HG03521 (cell line): ENCODE measurements around the gene TRMU.

ENCODE experiments used
- ATAC-seq: cut with Tn5 transposase; IDR thresholded peaks from one replicate; pipeline ENCODE4 v1.9.1; 2021; ENCODE audit warnings: mild to moderate bottlenecking, moderate library complexity; ENCODE audit not compliant: unreplicated experiment

The TRMU gene

GRCh38 chr22:46331496-46331895, 4.0 kb upstream of the TRMU start:
- no peak for ATAC-seq

- no peak for ATAC-seq
Measured at GRCh38 chr22:46336119-46337078, 885 bp downstream of the TRMU start.

GRCh38 chr22:46337870-46338269, 2.4 kb downstream of the TRMU start:
- no peak for ATAC-seq

GRCh38 chr22:46338636-46339035, 3.1 kb downstream of the TRMU start:
- ATAC-seq, result no peak

GRCh38 chr22:46339956-46340355, 4.4 kb downstream of the TRMU start:
- no peak for ATAC-seq

GRCh38 chr22:46340676-46341075, 5.2 kb downstream of the TRMU start:
- ATAC-seq, result no peak

- ATAC-seq, result no peak
Measured at GRCh38 chr22:46346680-46347405, 11.3 kb downstream of the TRMU start.

- ATAC-seq, result no peak
Measured at GRCh38 chr22:46347646-46348045, 12.1 kb downstream of the TRMU start.

- no peak for ATAC-seq
Measured at GRCh38 chr22:46348099-46348695, 12.7 kb downstream of the TRMU start.

GRCh38 chr22:46349238-46349637, 13.7 kb downstream of the TRMU start:
- ATAC-seq, result no peak

- ATAC-seq, result no peak
Measured at GRCh38 chr22:46349681-46350080, 14.2 kb downstream of the TRMU start.

GRCh38 chr22:46350121-46350520, 14.6 kb downstream of the TRMU start:
- no peak for ATAC-seq

- ATAC-seq, result no peak
Measured at GRCh38 chr22:46350646-46351045, 15.1 kb downstream of the TRMU start.

GRCh38 chr22:46351131-46351735, 15.7 kb downstream of the TRMU start:
- no peak for ATAC-seq

GRCh38 chr22:46351767-46352166, 16.3 kb downstream of the TRMU start:
- no peak for ATAC-seq

- ATAC-seq, result no peak
Measured at GRCh38 chr22:46352276-46352675, 16.8 kb downstream of the TRMU start.

GRCh38 chr22:46352691-46353386, 17.3 kb downstream of the TRMU start:
- ATAC-seq, result no peak

GRCh38 chr22:46353483-46354105, 18.1 kb downstream of the TRMU start:
- no peak for ATAC-seq

GRCh38 chr22:46354176-46354992, 18.9 kb downstream of the TRMU start:
- no peak for ATAC-seq
